Rectal smooth muscle tissue (tissue), 1 donor: Measurements from ENCODE around the gene GMDS.
A peak's percentile ranks its signal among the peaks of the same experiment; 100 is the strongest.

Experiments
- H3K27ac ChIP-seq: one replicate; pipeline ENCODE4 v1.7.0; 2013; ENCODE audit warnings: low read depth, low read length, inconsistent platforms
- H3K27me3 ChIP-seq: one replicate; pipeline ENCODE4 v1.7.0; 2013; ENCODE audit warnings: low read length; ENCODE audit not compliant: control insufficient read depth, insufficient read depth
- H3K36me3 ChIP-seq: one replicate; pipeline ENCODE4 v1.7.0; 2013; ENCODE audit warnings: low read length; ENCODE audit not compliant: control insufficient read depth, insufficient read depth
- H3K4me1 ChIP-seq: one replicate; pipeline ENCODE4 v1.7.0; 2013; ENCODE audit warnings: low read length; ENCODE audit not compliant: control insufficient read depth, insufficient read depth
- H3K4me3 ChIP-seq: one replicate; pipeline ENCODE4 v1.7.0; 2013; ENCODE audit warnings: low read length
- H3K9ac ChIP-seq: one replicate; pipeline ENCODE4 v1.7.0; 2013; ENCODE audit warnings: low read length

Gene GMDS

GRCh38 chr6:1613346-1613687 lies 632.1 kb downstream of the GMDS start:
- Histone ChIP-seq H3K36me3 (no peaks in the 10 kb centered on the region), H3K4me1 (peaks cover 3% of the 10 kb centered on the region), H3K4me3 (peak overlapping the region; percentile 27), H3K27me3 (peaks cover 38% of the 10 kb centered on the region), H3K9ac (no peak overlapping the region), H3K27ac (no peak overlapping the region)

GRCh38 chr6:1612974-1613306 lies 632.5 kb downstream of the GMDS start:
- H3K4me3 ChIP-seq, result no peak overlapping the region
- H3K36me3 ChIP-seq, result no peaks in the 10 kb centered on the region
- H3K4me1 ChIP-seq, result peaks cover 3% of the 10 kb centered on the region
- peaks cover 41% of the 10 kb centered on the region for H3K27me3 ChIP-seq
- H3K9ac ChIP-seq, result no peak overlapping the region
- H3K27ac ChIP-seq, result no peak overlapping the region

DNA sequence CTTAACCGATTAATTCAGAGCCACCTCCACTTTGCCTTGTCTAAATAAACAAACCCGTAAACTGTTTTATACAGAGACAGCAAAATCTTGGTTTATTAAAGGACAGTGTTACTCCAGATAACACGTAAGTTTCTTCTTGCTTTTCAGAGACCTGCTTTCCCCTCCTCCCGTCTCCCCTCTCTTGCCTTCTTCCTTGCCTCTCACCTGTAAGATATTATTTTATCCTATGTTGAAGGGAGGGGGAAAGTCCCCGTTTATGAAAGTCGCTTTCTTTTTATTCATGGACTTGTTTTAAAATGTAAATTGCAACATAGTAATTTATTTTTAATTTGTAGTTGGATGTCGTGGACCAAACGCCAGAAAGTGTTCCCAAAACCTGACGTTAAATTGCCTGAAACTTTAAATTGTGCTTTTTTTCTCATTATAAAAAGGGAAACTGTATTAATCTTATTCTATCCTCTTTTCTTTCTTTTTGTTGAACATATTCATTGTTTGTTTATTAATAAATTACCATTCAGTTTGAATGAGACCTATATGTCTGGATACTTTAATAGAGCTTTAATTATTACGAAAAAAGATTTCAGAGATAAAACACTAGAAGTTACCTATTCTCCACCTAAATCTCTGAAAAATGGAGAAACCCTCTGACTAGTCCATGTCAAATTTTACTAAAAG lies 633.0 kb downstream of the GMDS start:
- Histone ChIP-seq H3K4me3 (peak overlapping the region; percentile 47), H3K27me3 (peaks cover 46% of the 10 kb centered on the region), H3K36me3 (no peaks in the 10 kb centered on the region), H3K27ac (no peak overlapping the region), H3K9ac (no peak overlapping the region), H3K4me1 (peaks cover 3% of the 10 kb centered on the region)

GRCh38 chr6:1611572-1612298 lies 633.7 kb downstream of the GMDS start:
- Histone ChIP-seq H3K27ac (no peak overlapping the region), H3K27me3 (peaks cover 53% of the 10 kb centered on the region), H3K4me3 (peak overlapping the region; percentile 61), H3K4me1 (peaks cover 3% of the 10 kb centered on the region), H3K9ac (no peak overlapping the region), H3K36me3 (no peaks in the 10 kb centered on the region)

DNA sequence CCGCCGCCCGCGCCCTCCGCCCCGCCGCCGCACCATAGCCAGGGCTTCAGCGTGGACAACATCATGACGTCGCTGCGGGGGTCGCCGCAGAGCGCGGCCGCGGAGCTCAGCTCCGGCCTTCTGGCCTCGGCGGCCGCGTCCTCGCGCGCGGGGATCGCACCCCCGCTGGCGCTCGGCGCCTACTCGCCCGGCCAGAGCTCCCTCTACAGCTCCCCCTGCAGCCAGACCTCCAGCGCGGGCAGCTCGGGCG lies 634.2 kb downstream of the GMDS start:
- peaks cover 3% of the 10 kb centered on the region for H3K4me1 ChIP-seq
- H3K27me3 ChIP-seq, result peaks cover 58% of the 10 kb centered on the region
- H3K27ac ChIP-seq, result no peak overlapping the region
- no peak overlapping the region for H3K4me3 ChIP-seq
- H3K36me3 ChIP-seq, result no peaks in the 10 kb centered on the region
- H3K9ac ChIP-seq, result no peak overlapping the region

DNA sequence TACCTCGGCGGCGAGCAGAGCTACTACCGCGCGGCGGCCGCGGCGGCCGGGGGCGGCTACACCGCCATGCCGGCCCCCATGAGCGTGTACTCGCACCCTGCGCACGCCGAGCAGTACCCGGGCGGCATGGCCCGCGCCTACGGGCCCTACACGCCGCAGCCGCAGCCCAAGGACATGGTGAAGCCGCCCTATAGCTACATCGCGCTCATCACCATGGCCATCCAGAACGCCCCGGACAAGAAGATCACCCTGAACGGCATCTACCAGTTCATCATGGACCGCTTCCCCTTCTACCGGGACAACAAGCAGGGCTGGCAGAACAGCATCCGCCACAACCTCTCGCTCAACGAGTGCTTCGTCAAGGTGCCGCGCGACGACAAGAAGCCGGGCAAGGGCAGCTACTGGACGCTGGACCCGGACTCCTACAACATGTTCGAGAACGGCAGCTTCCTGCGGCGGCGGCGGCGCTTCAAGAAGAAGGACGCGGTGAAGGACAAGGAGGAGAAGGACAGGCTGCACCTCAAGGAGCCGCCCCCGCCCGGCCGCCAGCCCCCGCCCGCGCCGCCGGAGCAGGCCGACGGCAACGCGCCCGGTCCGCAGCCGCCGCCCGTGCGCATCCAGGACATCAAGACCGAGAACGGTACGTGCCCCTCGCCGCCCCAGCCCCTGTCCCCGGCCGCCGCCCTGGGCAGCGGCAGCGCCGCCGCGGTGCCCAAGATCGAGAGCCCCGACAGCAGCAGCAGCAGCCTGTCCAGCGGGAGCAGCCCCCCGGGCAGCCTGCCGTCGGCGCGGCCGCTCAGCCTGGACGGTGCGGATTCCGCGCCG lies 634.7 kb downstream of the GMDS start:
- Histone ChIP-seq H3K4me1 (peaks cover 3% of the 10 kb centered on the region), H3K9ac (no peak overlapping the region), H3K27ac (no peak overlapping the region), H3K36me3 (no peaks in the 10 kb centered on the region), H3K27me3 (peaks cover 64% of the 10 kb centered on the region), H3K4me3 (peak overlapping the region; percentile 67)

DNA sequence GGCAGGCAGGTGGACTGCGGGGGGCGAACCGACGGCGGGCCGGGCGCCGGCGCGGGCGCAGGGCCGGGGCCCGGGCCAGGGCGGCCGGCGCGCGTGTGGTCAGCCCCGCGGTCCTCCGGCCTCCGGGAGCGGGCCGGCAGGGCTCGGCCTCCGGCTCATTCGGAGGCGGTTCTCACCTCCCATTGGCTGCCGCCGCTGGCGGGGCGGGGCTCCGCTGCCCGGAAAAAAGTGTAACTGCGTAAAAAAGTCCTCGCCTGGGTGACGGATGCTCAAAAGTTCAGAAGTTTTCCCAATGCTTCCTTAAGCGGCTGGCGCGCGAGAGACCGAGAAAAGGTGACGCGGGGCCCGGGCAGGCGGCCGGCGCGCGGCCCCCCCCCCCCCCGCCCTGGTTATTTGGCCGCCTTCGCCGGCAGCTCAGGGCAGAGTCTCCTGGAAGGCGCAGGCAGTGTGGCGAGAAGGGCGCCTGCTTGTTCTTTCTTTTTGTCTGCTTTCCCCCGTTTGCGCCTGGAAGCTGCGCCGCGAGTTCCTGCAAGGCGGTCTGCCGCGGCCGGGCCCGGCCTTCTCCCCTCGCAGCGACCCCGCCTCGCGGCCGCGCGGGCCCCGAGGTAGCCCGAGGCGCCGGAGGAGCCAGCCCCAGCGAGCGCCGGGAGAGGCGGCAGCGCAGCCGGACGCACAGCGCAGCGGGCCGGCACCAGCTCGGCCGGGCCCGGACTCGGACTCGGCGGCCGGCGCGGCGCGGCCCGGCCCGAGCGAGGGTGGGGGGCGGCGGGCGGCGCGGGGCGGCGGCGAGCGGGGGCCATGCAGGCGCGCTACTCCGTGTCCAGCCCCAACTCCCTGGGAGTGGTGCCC lies 635.5 kb downstream of the GMDS start, which contains the start of gene FOXC1:
FOXC1 (plus strand) TSS at position 268 of the 849 bp plus-strand sequence; CDS start at position 799, 531 bp downstream.
- H3K27ac ChIP-seq, result no peak within 1 kb of the TSS
- H3K4me3 ChIP-seq, result peak within 1 kb of the TSS; percentile 69
- no peak within 1 kb of the TSS for H3K9ac ChIP-seq
- H3K27me3 ChIP-seq, result peaks cover 66% of the 10 kb centered on the region
- peaks cover 3% of the 10 kb centered on the region for H3K4me1 ChIP-seq
- no peaks in the 10 kb centered on the region for H3K36me3 ChIP-seq

- no peaks in the 10 kb centered on the region for H3K36me3 ChIP-seq
- peak overlapping the region; percentile 25 for H3K4me3 ChIP-seq
- peaks cover 69% of the 10 kb centered on the region for H3K27me3 ChIP-seq
- H3K27ac ChIP-seq, result no peak overlapping the region
- H3K9ac ChIP-seq, result no peak overlapping the region
- peaks cover 7% of the 10 kb centered on the region for H3K4me1 ChIP-seq
Measured at GRCh38 chr6:1609041-1609647, 636.3 kb downstream of the GMDS start.

GRCh38 chr6:1608222-1609040 lies 637.0 kb downstream of the GMDS start:
- H3K4me1 ChIP-seq, result peaks cover 7% of the 10 kb centered on the region
- peak overlapping the region; percentile 25 for H3K4me3 ChIP-seq
- H3K9ac ChIP-seq, result no peak overlapping the region
- no peaks in the 10 kb centered on the region for H3K36me3 ChIP-seq
- peaks cover 66% of the 10 kb centered on the region for H3K27me3 ChIP-seq
- no peak overlapping the region for H3K27ac ChIP-seq

DNA sequence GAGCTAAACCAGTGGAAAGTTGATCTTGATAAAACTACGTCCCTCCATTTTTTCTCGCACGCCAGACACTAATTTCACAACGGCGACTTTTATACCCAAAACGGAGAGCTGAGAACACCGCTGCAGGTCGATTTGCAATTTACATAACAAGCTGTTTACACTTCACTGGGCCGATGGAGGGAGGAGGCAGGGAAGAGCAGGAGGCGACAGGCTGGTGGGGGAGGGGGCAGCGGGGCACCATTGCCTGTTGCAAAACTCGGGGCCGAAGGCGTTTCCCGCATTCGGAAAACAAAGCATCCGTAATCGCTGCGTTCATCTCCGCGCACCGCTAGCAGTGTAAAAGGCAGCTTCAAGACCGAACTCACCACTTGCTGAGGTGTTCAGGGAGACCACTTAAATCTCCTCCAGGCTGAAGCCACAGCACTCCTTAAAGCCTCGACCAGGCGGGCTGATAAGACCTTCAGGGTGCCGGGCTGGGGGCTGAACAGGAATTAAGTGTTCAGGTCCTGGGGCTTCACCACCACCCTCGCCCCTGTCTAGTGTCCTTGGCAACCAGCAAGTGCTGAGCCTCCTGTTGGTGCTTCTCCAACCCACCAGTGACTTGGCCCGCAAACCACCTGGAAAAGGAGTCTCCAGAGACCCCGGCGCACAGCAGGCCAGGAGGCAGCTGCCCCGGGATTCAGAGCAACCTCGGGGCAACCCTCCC lies 637.7 kb downstream of the GMDS start:
- Histone ChIP-seq H3K36me3 (no peaks in the 10 kb centered on the region), H3K27me3 (peaks cover 65% of the 10 kb centered on the region), H3K27ac (no peak overlapping the region), H3K4me3 (no peak overlapping the region), H3K4me1 (peaks cover 7% of the 10 kb centered on the region), H3K9ac (no peak overlapping the region)
